HUES64 (cell line): Measurements from ENCODE around the gene UBE2F.

Source experiments
- H3K27ac ChIP-seq: 2 replicates; pipeline ENCODE4 v1.7.0; 2013; ENCODE audit warnings: low read depth, low read length, inconsistent platforms
- H3K27me3 ChIP-seq: 2 replicates; pipeline ENCODE4 v1.6.1; 2013; ENCODE audit warnings: mild to moderate bottlenecking, low read length; ENCODE audit not compliant: insufficient read depth
- H3K36me3 ChIP-seq: 2 replicates; pipeline ENCODE4 v1.6.1; 2013; ENCODE audit warnings: mild to moderate bottlenecking, low read length; ENCODE audit not compliant: insufficient read depth
- H3K4me1 ChIP-seq: 2 replicates; pipeline ENCODE4 v1.6.1; 2013; ENCODE audit warnings: mild to moderate bottlenecking, low read length, moderate library complexity; ENCODE audit not compliant: insufficient read depth
- H3K4me3 ChIP-seq: 2 replicates; pipeline ENCODE4 v1.5.1; 2013; ENCODE audit warnings: mild to moderate bottlenecking, low read length, moderate library complexity
- H3K9ac ChIP-seq: 2 replicates; pipeline ENCODE4 v1.6.1; 2013; ENCODE audit warnings: mild to moderate bottlenecking, low read depth, low read length
- H3K9me3 ChIP-seq: 2 replicates; pipeline ENCODE4 v1.6.1; 2013; ENCODE audit warnings: low read depth, low read length; ENCODE audit not compliant: insufficient read depth
- WGBS: fragments of 150-250, 120-280 bp; methylation state at CpG from one replicate; pipeline ENCODE4 v1.1.7; 2013; ENCODE audit warnings: missing lambda C conversion rate; 5-methylcytosine and 5-hydroxymethylcytosine counted together

Gene UBE2F

DNA sequence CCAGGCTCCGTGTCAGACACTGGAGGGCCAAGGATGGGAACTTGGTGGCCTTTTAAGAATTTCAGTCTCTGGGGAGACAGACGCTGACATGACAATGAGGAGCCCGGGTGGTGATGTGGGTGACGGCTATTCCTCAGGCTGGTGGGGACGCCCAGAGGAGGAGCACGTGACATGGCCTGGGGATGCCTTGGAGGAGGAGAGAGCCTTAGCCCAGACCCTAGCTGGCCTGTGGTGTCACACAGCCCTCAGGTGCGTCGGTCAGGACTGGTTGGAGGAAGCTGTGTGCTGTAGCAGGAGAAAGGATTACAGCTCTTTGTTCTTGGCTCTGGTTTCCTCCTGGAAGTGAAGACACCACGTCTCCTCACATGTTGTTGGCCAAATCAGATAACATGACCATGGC lies 54.0 kb downstream of the UBE2F start:
- H3K4me3 ChIP-seq, result no peak overlapping the region
- WGBS, result 95% methylated on average over 9 of the region's 9 CpGs
- no peaks in the 10 kb centered on the region for H3K4me1 ChIP-seq

DNA sequence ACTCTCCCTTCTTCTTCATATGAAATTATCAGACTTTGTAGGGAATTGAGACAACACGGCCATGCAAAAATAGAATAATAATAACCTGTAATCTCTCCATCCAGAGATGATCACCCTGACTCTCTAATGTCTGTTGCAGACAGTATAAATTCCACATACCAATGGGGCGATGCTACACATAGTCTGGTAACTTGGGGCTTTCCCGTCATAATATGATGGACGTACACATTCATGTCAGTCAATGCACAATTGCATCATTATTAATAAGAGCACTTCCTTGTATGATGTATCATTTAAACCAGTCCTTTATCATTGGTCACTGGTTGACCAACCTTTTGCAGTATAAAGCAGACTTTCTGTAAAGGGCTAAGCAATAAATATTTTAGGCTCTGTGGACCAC lies 54.5 kb downstream of the UBE2F start:
- WGBS, result 98% methylated on average over 4 of the region's 4 CpGs
- Histone ChIP-seq H3K9me3 (no peaks in the 10 kb centered on the region), H3K4me3 (no peak overlapping the region), H3K9ac (no peak overlapping the region), H3K36me3 (peaks cover 21% of the 10 kb centered on the region), H3K4me1 (no peaks in the 10 kb centered on the region), H3K27me3 (no peaks in the 10 kb centered on the region), H3K27ac (no peak overlapping the region)

More for the DNA sequence above, 54.0 kb downstream of the UBE2F start:
- no peaks in the 10 kb centered on the region for H3K27me3 ChIP-seq
- no peak overlapping the region for H3K9ac ChIP-seq
- H3K27ac ChIP-seq, result no peak overlapping the region
- H3K9me3 ChIP-seq, result no peaks in the 10 kb centered on the region
- H3K36me3 ChIP-seq, result peaks cover 21% of the 10 kb centered on the region

DNA sequence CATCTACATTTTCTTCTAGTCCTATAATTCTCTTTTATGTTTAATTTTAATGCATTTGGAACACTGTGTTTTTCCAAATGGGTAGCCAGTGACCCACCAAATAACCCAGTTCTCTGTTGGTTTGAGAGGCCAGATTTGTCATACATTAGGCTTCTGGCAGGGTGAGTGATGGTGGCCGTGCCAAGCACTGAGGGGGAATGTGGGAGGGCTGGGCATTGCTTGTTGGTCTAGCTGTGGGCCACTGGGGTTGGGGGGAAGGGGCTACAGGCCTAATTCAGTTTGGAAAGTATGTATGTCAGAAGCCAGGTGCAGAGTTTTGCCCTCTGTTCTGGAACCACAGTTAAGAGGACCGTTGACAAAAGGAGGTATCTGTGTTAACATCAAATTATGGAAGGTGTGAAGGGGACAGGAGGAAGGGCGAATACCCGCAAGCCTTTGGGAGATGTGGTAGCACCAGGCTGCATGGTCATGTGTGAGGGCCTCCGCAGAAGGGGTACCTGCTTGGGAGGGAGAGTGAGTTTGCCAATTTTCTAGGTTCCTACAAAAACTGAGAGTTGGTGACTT lies 55.9 kb downstream of the UBE2F start:
- WGBS, result 92% methylated on average over 5 of the region's 5 CpGs
- Histone ChIP-seq H3K27ac (no peak overlapping the region), H3K27me3 (no peaks in the 10 kb centered on the region), H3K4me1 (peaks cover 4% of the 10 kb centered on the region; the same call in 1 of the 2 replicates), H3K4me3 (no peak overlapping the region), H3K36me3 (peaks cover 24% of the 10 kb centered on the region), H3K9ac (no peak overlapping the region), H3K9me3 (no peaks in the 10 kb centered on the region)

DNA sequence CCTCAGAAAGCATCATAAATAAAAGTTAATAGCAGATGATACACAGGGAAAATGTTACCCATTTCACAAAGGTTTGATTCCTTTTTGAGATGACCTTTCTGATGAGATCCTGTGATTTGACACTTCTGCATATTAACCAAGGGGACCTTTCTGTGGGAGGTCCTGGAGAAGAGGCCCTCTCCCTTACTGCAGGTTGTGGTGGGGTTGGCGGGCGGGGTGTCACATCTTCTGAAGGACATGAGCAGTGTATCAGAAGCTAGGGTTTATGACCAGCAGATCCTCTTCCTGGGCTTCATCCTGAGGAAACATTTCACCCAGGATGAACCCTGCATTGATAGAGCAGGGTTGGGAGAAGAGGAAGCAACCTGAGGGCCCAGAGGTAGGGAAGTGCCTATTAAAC lies 56.8 kb downstream of the UBE2F start:
- Histone ChIP-seq H3K9me3 (no peaks in the 10 kb centered on the region), H3K27ac (no peak overlapping the region), H3K36me3 (peaks cover 21% of the 10 kb centered on the region), H3K9ac (no peak overlapping the region), H3K27me3 (no peaks in the 10 kb centered on the region), H3K4me1 (peaks cover 9% of the 10 kb centered on the region; the same call in 1 of the 2 replicates), H3K4me3 (no peak overlapping the region)
- WGBS, result 94% methylated on average over 2 of the region's 2 CpGs

DNA sequence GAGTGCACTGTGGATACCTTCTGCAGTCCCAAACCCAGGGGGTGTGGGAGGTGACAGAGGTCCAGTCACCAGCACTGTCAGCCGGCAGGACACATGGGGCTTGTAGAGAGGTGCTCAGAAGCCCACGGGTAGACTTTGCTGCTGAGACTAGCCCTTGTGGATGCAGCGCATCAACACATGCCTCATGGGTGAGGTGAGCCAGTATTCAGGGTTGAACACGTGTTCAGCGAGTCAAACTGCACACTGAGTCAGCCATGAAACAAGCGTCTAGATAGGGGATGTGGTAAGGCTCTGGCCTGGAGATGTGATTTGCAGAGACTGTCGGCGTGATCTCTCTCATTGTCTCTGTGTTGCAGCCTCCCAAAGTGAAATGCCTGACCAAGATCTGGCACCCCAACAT lies 58.2 kb downstream of the UBE2F start:
- Histone ChIP-seq H3K4me3 (no peak overlapping the region), H3K36me3 (peaks cover 20% of the 10 kb centered on the region), H3K27ac (no peak overlapping the region; the same call in 1 of the 2 replicates), H3K4me1 (peaks cover 9% of the 10 kb centered on the region; the same call in 1 of the 2 replicates), H3K9ac (no peak overlapping the region), H3K27me3 (no peaks in the 10 kb centered on the region), H3K9me3 (no peaks in the 10 kb centered on the region)
- WGBS, result 97% methylated on average over 8 of the region's 8 CpGs

DNA sequence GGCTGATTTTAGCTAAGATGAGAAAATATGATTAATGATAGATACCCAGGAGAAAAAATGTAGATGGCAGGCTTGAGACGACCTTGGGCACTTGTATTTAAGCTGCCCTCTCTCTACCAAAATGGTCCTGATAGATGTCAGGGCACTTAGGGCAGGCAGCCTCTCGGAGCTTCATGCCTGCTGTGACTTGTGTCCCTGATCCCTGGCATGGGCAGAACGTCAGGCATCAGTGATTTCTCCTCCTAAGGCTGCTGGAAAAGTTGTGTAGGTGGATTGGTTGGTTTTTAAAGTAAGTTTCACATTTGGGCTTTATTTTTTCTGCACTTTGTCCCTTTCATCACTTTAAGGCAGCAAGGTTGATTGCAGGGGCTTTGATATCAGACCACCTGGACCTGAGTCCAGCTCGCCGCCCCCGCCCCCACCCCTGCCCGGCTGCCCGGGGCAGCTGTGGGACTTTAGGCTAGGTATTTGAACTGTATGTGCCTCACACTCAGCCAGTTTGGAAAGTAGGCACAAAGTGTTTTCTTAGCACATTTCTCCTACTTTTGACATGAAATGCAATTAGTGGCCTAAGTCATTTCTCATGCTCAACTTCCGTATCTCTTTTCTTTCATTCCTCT lies 59.0 kb downstream of the UBE2F start:
- H3K36me3 ChIP-seq, result peaks cover 25% of the 10 kb centered on the region
- H3K4me3 ChIP-seq, result no peak overlapping the region
- no peaks in the 10 kb centered on the region for H3K27me3 ChIP-seq
- WGBS, result 93% methylated on average over 9 of the region's 9 CpGs
- peaks cover 9% of the 10 kb centered on the region; the same call in 1 of the 2 replicates for H3K4me1 ChIP-seq
- no peaks in the 10 kb centered on the region for H3K9me3 ChIP-seq
- no peak overlapping the region for H3K9ac ChIP-seq
- no peak overlapping the region for H3K27ac ChIP-seq

DNA sequence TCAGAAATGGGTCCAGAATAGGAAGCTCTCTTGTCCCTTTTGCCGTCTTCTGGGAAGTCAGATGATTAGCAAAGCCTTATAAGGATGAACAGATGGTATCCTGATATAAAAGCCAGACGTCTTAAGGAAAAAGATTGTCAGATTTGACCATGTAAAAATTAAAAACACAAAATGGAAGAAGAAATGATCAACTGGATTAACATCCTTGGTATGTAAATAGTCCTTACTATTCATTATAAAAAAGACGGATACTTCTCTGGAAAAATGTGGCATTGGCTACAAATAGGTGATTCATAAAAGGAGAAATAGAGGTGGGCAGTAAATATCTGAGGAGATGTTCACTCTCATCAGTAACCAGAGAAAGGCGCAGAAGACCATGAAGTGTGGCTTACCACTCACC lies 60.2 kb downstream of the UBE2F start:
- H3K9ac ChIP-seq, result no peak overlapping the region
- WGBS, result 92% methylated on average over 4 of the region's 4 CpGs
- H3K27ac ChIP-seq, result no peak overlapping the region
- H3K4me3 ChIP-seq, result no peak overlapping the region
- no peaks in the 10 kb centered on the region for H3K9me3 ChIP-seq
- H3K36me3 ChIP-seq, result peaks cover 31% of the 10 kb centered on the region
- no peaks in the 10 kb centered on the region for H3K27me3 ChIP-seq
- peaks cover 9% of the 10 kb centered on the region; the same call in 1 of the 2 replicates for H3K4me1 ChIP-seq

DNA sequence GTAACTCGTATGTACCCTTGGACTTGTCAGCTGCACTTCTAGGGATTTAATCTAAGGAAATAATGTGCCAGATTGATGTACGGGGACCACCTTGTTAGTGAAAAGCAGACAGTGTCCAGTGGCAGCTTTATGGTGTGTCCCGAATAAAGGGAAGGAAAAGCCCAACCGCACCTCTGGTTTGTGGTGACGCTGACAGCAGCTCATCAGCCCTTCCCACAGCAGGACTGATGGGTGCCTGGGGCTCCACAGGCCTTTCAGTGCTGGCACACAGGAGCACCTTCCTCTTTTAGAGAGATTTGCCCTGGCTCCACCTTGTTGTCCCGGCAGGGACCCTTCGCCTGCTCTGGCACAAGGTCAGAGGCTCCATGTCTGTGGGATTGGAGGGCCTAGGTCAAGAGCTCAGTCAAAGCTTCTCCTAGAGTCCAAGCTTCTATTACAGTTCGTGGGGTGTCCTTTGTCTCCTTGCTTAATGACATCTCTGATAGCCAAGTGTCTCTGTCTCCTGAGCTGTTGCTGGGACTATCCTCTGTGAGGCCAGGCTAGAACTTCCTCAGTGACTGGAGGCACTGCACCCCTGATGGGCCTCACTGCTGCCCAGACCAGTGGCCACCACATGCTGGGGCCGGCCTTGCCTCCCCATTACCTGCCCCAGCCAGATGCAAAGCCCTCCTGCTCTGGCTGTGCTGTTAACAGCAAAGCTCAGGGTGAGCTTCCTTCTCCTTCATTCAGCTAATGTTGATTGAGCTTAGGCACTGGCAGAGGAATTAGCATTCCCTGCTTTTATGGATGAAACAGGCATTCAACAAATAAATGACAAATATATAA lies 61.0 kb downstream of the UBE2F start:
- Histone ChIP-seq H3K36me3 (peaks cover 34% of the 10 kb centered on the region), H3K4me3 (no peak overlapping the region), H3K9ac (no peak overlapping the region), H3K9me3 (no peaks in the 10 kb centered on the region), H3K4me1 (peaks cover 9% of the 10 kb centered on the region; the same call in 1 of the 2 replicates), H3K27ac (peak overlapping the region; percentile 0; the same call in 1 of the 2 replicates), H3K27me3 (no peaks in the 10 kb centered on the region)
- 85% methylated on average over 9 of the region's 9 CpGs for WGBS

DNA sequence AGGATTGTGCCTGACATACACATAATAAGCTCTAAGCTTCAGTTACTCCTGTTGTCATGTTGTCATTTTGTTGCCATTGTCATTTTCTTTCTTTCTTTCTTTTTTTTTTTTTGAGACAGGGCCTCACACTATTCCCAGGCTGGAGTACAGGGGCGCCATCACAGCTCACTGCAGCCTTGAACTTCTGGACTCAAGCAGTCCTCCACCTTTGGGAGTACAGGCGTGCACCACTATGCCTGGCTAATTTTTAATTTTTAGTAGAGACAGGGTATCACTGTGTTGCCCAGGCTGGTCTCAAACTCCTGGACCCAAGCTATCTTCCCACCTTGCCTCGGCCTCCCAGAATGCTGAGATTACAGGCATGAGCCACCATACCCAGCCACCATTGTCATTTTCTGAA lies 63.0 kb downstream of the UBE2F start:
- Histone ChIP-seq H3K9me3 (no peaks in the 10 kb centered on the region), H3K36me3 (peaks cover 36% of the 10 kb centered on the region), H3K27ac (no peak overlapping the region), H3K27me3 (no peaks in the 10 kb centered on the region), H3K4me3 (no peak overlapping the region), H3K4me1 (peaks cover 9% of the 10 kb centered on the region; the same call in 1 of the 2 replicates), H3K9ac (no peak overlapping the region)
- WGBS, result 92% methylated on average over 3 of the region's 3 CpGs

DNA sequence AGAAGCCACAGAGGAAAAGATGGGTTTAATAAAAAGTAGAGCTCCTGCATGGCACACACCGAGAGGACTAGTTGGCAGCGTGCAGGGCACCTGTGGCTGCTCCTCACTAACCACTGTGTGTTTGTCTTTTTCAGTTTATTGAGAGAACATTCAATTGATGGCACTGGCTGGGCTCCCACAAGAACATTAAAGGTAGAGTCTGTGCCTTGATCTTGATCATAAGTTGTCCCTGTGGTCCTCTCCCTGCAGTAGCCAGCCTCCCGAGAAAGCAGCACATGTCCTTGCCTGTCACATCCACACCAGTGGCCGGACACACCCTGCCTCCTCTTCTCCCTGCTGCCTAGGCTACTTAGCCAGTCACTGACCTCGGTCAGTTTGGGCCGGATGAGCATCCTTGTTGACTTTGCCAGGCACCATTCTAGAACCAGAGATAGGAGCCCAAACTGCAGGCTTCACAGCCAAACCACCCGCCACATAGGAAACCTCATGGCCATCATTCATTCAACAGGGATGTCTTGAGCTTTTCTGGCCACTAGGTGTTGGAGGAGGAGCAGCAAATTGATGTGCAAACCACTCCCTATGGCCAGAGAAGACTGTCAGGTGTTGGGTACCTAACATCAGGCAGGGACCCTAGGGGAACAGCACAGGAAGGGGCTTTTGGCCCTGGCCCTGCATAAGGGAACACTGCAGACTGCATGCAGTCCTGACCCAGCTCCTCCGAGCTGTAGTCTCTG lies 63.8 kb downstream of the UBE2F start:
- H3K36me3 ChIP-seq, result peaks cover 38% of the 10 kb centered on the region
- peaks cover 9% of the 10 kb centered on the region; the same call in 1 of the 2 replicates for H3K4me1 ChIP-seq
- no peaks in the 10 kb centered on the region for H3K27me3 ChIP-seq
- H3K9ac ChIP-seq, result no peak overlapping the region
- 94% methylated on average over 8 of the region's 8 CpGs for WGBS
- no peak overlapping the region for H3K4me3 ChIP-seq
- H3K27ac ChIP-seq, result no peak overlapping the region
- no peaks in the 10 kb centered on the region for H3K9me3 ChIP-seq

DNA sequence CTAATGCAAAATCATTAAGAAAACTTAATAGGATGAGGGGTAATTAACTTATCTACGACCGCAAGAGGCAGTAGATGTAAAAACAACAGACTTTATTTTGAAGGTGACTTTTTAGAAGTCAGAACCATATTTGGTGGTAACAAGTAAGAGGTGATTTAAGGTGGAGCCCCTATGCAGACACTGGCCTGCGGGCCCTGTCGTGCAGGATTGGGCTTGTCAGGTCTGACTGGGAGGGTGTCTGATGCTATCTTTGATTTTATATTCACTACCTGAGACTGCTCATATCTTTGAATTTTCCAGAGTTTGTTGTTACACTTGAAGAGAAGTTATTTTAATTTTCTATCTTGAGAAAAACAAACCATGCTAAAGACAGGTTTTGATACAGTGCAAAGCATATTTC lies 64.9 kb downstream of the UBE2F start:
- Histone ChIP-seq H3K27ac (no peak overlapping the region), H3K4me1 (peaks cover 9% of the 10 kb centered on the region; the same call in 1 of the 2 replicates), H3K27me3 (no peaks in the 10 kb centered on the region), H3K9ac (no peak overlapping the region), H3K4me3 (no peak overlapping the region), H3K36me3 (peaks cover 47% of the 10 kb centered on the region), H3K9me3 (no peaks in the 10 kb centered on the region)
- WGBS, result 97% methylated on average over 4 of the region's 4 CpGs
